HL-60/S4 treated with retinoic acid at 250 ng/mL for 4 days and 3 days (cell line): ENCODE data around the gene PDGFB.
"Not testable (repeated sequence)": the region's sequence is repeated elsewhere in the genome, so short reads cannot be mapped to it uniquely, and the experiment has no call there.

Experiments
- in situ Hi-C: fragments of 300-500 bp; cut with MboI; formaldehyde crosslinking; loops from 2 replicates; pipeline ENCODE4 v1.7.0; 2022; ENCODE audit warnings: low sequenced_read_pairs

PDGFB gene

GRCh38 chr22:39229075-39229474 lies 15.7 kb downstream of the PDGFB start:
- in situ Hi-C loops: no loop called here

- in situ Hi-C loops: no loop called here
These were observed 17.1 kb downstream of the PDGFB start for GRCh38 chr22:39227542-39228272.

GRCh38 chr22:39226353-39226752 lies 18.4 kb downstream of the PDGFB start:
- in situ Hi-C loops: no loop called here

GRCh38 chr22:39225591-39225990 lies 19.2 kb downstream of the PDGFB start:
- in situ Hi-C loops: no loop called here

GRCh38 chr22:39224550-39224949 lies 20.2 kb downstream of the PDGFB start:
- in situ Hi-C loops: no loop called here

GRCh38 chr22:39223091-39223710 lies 21.6 kb downstream of the PDGFB start:
- in situ Hi-C loops: no loop called here

GRCh38 chr22:39221999-39222686 lies 22.6 kb downstream of the PDGFB start:
- in situ Hi-C loops: no loop called here

- in situ Hi-C loops: no loop called here
These were observed 23.6 kb downstream of the PDGFB start for GRCh38 chr22:39220890-39221850.

- in situ Hi-C loops: no loop called here
These were observed 24.3 kb downstream of the PDGFB start for GRCh38 chr22:39220450-39220849.

- in situ Hi-C loops: no loop called here
These were observed 25.4 kb downstream of the PDGFB start for GRCh38 chr22:39219071-39220039.

- in situ Hi-C loops: not testable (repeated sequence)
These were observed 26.4 kb downstream of the PDGFB start for GRCh38 chr22:39218432-39218831.

- in situ Hi-C loops: no loop called here
These were observed 28.7 kb downstream of the PDGFB start for GRCh38 chr22:39216143-39216490.

GRCh38 chr22:39215426-39216142 lies 29.2 kb downstream of the PDGFB start:
- in situ Hi-C loops: no loop called here

- in situ Hi-C loops: no loop called here
These were observed 29.7 kb downstream of the PDGFB start for GRCh38 chr22:39215070-39215396.

GRCh38 chr22:39214383-39215069 lies 30.3 kb downstream of the PDGFB start:
- in situ Hi-C loops: no loop called here

- in situ Hi-C loops: no loop called here
These were observed 30.8 kb downstream of the PDGFB start for GRCh38 chr22:39214006-39214382.

- in situ Hi-C loops: no loop called here
These were observed 31.9 kb downstream of the PDGFB start for GRCh38 chr22:39212721-39213376.

GRCh38 chr22:39209756-39210155 lies 35.0 kb downstream of the PDGFB start:
- in situ Hi-C loops: no loop called here
